GM13977 (cell line): Measurements from ENCODE around the gene HSF2BP.
"Not testable (repeated sequence)": the region's sequence is repeated elsewhere in the genome, so short reads cannot be mapped to it uniquely, and the experiment has no call there.

Experiments used
- DNase-seq: peaks from one replicate; pipeline ENCODE4 v3.0.0; 2012; ENCODE audit warnings: low spot score
- CTCF ChIP-seq: IDR thresholded peaks from 2 replicates; pipeline ENCODE4 v1.5.1; 2012; ENCODE audit warnings: mild to moderate bottlenecking, control low read depth; ENCODE audit not compliant: insufficient read depth; ENCODE audit errors: extremely low read depth, missing control alignments
- in situ Hi-C: fragments of 300-500 bp; cut with MboI; formaldehyde crosslinking; loops from one replicate; pipeline ENCODE4 v1.12.0; 2022; ENCODE audit warnings: low sequenced_read_pairs, low pct_unique_long_range_greater_than_20kb, mixed read lengths, inconsistent platforms; ENCODE audit not compliant: unreplicated experiment

HSF2BP gene

DNA sequence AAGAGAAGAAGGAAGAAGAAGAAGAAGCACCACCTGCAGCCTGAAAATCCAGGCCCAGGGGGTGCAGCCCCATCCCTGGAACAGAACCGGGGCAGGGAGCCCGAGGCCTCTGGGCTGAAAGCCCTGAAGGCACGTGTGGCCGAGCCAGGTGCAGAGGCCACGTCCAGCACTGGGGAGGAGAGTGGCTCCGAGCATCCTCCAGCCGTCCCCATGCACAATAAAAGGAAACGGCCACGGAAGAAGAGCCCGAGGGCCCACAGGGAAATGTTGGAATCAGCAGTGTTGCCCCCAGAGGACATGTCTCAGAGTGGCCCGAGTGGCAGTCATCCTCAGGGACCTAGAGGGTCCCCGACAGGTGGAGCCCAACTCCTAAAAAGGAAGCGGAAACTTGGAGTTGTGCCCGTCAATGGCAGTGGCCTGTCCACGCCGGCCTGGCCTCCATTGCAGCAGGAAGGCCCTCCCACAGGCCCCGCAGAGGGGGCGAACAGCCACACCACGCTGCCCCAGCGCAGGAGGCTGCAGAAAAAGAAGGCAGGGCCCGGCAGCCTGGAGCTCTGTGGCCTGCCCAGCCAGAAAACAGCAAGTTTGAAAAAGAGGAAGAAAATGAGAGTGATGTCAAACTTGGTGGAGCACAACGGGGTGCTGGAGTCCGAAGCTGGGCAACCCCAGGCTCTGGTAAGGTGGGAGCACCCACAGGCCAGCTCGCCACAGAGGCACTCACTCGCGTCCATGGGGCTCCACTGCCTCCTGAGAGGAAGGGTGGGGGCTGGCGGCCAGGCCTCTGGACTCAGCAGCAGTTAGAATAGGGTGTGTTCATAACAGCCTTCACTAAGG lies 28.5 kb upstream of the HSF2BP start:
- no peak for DNase-seq
- in situ Hi-C loops = no loop called here
- no peak for TF ChIP-seq CTCF

- DNase-seq = no peak
- TF ChIP-seq CTCF = no peak
- in situ Hi-C loops = no loop called here
Observed at GRCh38 chr21:43686811-43687565, 27.7 kb upstream of the HSF2BP start.

- TF ChIP-seq CTCF = no peak
- in situ Hi-C loops = no loop called here
- DNase-seq = no peak
Observed at GRCh38 chr21:43684424-43684823, 25.1 kb upstream of the HSF2BP start.

DNA sequence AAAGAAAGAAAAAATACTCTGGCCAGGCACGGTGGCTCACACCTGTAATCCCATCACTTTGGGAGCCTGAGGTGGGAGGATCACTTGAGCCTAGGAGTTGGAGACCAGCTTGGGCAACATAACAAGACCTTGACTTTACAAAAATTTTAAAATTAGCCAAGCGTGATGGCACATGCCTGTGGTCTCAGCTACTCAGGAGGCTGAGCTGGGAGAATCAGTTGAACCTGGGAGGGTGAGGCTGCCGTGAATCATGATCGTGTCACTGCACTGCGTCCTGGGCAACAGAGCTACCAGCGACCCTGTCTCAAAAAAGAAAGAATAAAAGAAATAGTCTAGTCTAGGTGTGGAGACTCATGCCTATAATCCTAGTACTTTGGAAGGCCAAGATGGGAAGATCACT lies 22.4 kb upstream of the HSF2BP start:
- no peak for DNase-seq
- TF ChIP-seq CTCF = no peak
- in situ Hi-C loops = no loop called here

DNA sequence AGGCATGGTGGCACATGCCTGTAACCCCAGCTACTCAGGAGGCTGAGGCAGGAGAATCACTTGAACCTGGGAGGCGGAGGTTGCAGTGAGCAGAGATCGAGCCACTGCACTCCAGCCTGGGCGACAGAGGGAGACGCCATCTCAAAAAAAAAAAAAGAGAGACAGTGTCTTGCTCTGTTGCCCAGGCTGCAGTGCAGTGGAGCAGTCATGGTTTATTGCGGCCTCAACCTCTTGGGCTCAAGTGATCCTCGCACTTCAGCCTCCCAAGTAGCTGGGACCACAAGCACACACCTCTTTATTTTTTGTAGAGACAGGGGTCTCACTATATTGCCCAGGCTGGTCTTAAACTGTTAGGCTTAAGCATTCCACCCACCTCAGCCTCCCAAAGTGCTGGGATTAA lies 21.1 kb upstream of the HSF2BP start:
- DNase-seq, in situ Hi-C loops: not testable (repeated sequence)

DNA sequence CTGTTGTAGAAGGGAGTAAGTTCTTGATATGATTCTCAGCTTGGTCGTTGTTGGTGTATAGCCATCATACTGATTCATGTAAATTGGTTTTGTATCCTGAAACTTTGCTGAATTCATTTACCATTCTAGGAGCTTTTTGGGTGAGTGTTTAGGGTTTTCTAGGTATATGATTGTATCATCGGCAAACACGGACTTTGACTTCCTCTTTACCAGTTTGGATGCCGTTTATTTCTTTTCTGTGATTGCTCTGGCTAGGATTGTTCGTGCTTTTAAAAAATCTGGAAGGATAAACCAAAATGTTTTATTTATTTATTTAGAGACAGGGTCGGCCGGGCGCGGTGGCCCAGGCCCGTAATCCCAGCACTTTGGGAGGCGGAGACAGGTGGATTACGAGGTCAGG lies 20.7 kb upstream of the HSF2BP start:
- in situ Hi-C loops = no loop called here

More for the DNA sequence above, 20.7 kb upstream of the HSF2BP start:
- DNase-seq = no peak
- TF ChIP-seq CTCF = no peak
